ENCODE data around the gene TCIRG1.

DNA sequence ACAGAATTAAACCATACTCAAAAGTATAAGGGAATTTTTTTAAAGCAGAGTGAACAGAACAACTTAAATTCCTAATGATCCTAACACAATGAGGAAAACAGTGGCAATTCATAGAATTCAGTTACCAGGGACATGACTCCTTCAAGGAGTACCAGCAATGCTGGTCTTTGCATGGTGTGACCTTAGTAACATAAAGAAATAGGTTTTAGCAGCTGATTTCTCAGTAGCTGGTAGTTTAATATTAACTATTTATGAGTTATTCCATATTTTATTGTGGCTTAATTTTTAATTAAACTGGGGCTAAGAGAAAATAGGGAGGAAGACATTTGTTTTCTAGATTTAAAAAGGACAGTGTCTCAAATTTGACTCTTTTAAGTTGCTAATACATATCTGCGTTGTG, 51.5 kb downstream of the TCIRG1 start:
- TF ChIP-seq GATA2 (IDR thresholded peaks at IDR 0.05; ENCODE audit: low read depth, low read length) (no peak), GATA3 (IDR thresholded peaks at IDR 0.05; ENCODE audit: low read depth, low read length) (no peak)

All from SH-SY5Y (cell line).